SK-N-SH treated with all-trans-retinoic acid at 6 μM for 48 hours (cell line): ENCODE measurements around the gene QPCT.

Source experiments
- ARNTL ChIP-seq: fragments of 450-650 bp; formaldehyde crosslinking; IDR thresholded peaks from 2 replicates; pipeline ENCODE4 v1.5.0; 2020; ENCODE audit warnings: low read depth, mild to moderate bottlenecking, moderate library complexity, borderline replicate concordance
- CREB5 ChIP-seq: fragments of 250-450 bp; sonication (Bioruptor Pico); IDR thresholded peaks from 2 replicates; pipeline ENCODE4 v1.5.1; 2020; ENCODE audit warnings: low read depth, mild to moderate bottlenecking, moderate library complexity
- ZNF565 ChIP-seq: fragments of 450-650 bp; formaldehyde crosslinking; conservative IDR thresholded peaks from 2 replicates; pipeline ENCODE4 v1.5.0; 2020; ENCODE audit warnings: low read depth, mild to moderate bottlenecking, moderate library complexity

GRCh38 chr2:37330681-37331080 lies 13.7 kb upstream of the QPCT start:
- TF ChIP-seq ARNTL (no peak), CREB5 (CRISPR knock-in tag) (no peak), ZNF565 (no peak)
